ENCODE data around the gene YJEFN3.

The YJEFN3 gene

DNA sequence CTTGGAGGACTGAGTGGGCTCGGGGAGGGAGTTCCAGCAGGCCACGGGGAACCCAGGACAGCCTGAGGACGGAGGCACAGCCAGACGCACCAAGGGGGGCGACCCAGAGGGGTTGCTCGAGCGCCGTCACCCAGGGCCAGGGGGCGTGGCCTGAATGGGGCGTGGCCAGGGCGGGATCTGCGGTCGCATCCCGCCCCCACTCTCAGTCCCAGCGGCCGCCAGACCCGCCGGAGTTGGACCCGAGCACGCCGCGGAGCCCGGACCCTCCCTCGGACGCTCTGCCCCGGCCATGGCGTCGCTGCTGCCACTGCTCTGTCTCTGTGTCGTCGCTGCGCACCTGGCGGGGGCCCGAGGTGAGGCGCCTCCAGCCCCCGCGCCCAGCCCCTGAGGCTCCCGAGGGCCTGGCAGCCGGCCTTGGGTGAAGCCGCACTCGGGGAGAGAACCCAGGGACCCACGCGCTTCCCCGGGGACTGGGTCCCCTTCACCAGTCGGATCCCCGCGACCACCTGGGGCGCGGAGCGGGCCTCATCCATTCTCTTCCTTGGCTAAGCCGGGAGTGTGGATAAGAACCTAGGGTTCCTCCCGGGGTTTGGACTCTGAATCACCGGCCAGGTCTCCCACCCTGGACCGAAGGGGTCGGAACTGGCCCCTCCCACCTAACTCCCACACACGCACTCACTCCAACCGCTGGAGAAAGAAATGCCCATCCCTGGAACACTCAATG, 9.5 kb downstream of the YJEFN3 start, which contains the start of gene CILP2:
Gene CILP2, plus strand, starts transcription at position 205 of the 724 bp plus-strand sequence. Its CDS starts 85 bp downstream, at position 290.
- DNase-seq (ENCODE audit: low read depth in 2 of 2), result no peak

DNA sequence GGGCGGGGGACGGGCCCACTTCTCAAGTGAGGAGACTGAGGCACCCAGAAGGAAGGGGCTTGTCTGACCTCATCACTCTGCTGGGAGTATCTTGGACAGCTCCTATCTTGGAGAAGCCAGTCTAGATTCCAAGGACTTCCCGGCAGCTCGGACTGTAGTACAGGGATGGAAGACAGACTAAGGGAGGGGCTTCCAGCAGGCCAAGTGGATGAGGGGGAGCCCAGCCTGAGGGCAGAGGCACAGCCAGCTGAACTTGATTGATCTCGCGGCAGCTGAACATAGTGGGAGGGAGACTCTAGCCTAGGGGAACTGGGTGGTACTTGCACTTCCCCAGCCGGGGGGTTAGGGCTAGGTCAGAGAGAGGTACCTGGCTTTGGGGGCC, 10.1 kb downstream of the YJEFN3 start:
- DNase-seq (ENCODE audit: low read depth in 2 of 2), result no peak

DNA sequence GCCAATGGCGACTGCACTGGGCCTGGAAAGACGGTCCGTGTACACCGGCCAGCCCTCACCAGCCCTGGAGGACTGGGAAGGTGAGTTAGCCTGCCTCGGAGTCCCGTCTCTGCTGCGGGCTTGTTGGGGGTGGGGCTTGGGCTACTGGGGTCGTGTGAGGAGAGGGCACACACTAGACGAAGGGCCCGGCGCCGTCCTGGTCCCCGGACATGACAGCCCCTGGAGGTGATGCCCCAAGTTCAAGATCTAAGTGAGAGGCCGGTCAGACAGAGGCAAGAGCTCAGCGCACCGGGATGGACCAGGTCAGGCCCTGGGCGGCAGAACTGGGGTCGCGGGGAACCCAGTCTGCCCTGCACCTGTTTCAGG, 11.0 kb downstream of the YJEFN3 start:
- no peak for DNase-seq (ENCODE audit: low read depth in 2 of 2)

DNA sequence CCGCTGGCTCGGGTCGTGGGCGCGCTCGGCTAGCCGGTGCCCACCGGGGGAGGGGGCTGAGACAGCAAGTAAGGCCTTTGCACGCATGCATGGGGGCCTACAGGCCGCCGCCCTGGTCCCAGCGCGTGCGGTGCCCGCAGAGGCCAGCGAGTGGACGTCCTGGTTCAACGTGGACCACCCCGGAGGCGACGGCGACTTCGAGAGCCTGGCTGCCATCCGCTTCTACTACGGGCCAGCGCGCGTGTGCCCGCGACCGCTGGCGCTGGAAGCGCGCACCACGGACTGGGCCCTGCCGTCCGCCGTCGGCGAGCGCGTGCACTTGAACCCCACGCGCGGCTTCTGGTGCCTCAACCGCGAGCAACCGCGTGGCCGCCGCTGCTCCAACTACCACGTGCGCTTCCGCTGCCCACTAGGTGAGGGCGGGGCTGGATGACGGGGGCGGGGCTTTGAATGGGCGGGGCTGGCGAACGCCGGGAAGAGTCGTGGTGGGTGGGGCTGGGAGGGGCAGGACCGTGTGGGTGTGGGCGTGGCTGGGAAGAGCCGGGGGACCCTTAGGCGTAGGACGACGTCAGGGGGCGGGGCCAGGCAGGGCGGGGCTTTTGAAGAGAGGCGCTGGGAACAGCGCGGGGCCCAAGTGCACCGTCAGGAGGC, 11.5 kb downstream of the YJEFN3 start:
- peak; percentile 42 to 45 for DNase-seq (ENCODE audit: low read depth in 2 of 2)

DNA sequence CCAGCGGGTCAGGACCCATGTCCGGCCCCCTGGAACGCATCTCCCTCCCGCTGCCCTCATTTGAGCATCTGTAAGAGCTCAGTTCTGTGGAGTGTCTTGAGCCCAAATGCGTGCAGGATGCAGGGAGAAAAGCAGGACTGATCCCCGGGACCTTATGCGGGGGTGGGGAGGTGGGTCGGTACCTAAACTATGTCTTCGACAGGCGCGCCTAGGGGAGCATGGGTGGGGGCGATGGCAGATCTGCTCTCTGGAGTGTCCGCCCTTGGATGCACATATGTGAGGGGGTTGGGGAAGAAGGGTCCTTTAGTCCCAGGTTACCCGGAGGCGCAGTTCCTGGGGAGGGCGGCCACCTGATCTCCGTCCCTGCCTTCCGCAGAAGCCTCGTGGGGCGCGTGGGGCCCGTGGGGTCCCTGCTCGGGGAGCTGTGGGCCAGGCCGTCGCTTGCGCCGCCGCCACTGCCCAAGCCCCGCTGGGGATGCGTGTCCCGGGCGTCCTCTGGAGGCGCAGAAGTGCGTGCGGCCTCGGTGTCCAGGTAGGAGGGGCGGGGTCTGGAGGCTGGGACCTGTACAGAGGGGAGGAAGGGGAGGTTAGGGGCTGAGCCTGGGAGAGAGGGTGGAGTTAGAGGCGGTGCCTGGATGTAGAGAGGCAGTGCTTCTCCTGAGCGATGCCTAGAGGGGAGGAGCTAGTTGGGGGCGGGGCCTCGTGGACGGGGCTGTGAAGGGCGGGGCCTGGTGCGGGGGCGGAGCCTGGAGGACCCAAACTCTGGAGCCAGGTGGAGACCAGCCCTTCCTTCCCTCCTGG, 12.2 kb downstream of the YJEFN3 start:
- DNase-seq (ENCODE audit: low read depth in 2 of 2), result peak; percentile 24 to 53

DNA sequence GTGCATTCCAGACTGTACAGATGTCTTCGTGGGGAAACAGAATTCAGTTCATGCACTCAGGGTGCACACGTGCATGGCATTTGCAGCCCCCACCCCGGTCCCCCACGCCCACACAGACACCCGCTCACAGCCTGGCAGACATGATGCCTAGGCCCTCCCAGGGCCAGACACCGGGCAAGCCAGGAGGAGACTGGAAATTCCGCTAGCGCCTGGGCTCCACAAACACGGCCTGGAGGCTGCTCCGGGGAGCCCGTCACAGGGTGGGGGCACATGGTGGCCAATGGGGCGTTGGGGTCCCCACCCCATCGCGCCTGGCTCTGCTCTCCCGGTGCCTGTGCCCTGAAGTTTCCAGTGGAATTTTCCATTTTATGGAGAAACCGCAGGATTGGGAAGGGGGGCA, 12.9 kb downstream of the YJEFN3 start:
- peak in 1 of 2 donors; percentile 7 for DNase-seq (ENCODE audit: low read depth in 2 of 2)

DNA sequence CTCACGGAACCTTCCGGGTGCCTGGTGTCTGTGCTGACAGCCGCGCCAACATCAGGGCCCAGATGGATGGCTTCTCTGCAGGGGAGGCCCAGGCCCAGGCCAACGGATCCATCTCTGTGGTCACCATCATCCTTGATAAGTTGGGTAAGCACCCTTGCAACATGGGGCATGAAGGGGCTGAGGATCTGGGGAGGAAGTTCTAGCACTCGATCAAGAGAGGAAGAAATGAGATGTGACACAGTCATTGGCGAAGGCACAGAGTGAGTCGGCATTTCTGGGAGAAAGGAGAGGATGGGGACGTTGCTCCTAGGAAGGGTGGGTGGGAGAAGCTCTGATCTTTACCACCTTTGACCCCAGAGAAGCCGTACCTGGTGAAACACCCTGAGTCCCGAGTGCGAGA, 13.8 kb downstream of the YJEFN3 start:
- no peak for DNase-seq (ENCODE audit: low read depth in 2 of 2)

DNA sequence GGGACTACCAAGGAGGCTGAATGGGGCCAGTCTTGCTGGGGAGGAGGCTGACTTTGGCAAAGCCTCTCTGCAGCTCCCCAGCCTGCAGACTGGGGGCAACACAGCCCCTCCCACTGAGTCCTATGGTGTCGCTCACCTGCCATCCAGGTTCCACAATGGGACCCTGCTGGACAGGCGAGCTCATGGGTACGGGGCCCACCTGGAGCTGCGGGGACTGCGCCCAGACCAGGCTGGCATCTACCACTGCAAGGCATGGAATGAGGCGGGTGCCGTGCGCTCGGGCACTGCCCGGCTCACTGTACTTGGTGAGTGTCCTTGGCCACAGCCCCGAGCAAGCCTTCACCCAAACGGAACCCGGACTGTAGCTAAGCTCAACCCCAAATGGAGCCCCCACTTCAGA, 14.4 kb downstream of the YJEFN3 start:
- DNase-seq (ENCODE audit: low read depth in 2 of 2), result no peak

DNA sequence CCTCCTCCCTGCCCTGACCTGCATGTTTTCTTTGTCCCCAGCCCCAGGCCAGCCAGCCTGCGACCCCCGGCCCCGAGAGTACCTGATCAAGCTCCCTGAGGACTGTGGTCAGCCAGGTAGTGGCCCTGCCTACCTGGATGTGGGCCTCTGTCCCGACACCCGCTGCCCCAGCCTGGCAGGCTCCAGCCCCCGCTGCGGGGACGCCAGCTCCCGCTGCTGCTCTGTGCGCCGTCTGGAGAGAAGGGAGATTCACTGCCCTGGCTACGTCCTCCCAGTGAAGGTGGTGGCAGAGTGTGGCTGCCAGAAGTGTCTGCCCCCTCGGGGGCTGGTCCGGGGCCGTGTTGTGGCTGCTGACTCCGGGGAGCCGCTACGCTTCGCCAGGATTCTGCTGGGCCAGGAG, 14.9 kb downstream of the YJEFN3 start:
- DNase-seq (ENCODE audit: low read depth in 2 of 2), result no peak

DNA sequence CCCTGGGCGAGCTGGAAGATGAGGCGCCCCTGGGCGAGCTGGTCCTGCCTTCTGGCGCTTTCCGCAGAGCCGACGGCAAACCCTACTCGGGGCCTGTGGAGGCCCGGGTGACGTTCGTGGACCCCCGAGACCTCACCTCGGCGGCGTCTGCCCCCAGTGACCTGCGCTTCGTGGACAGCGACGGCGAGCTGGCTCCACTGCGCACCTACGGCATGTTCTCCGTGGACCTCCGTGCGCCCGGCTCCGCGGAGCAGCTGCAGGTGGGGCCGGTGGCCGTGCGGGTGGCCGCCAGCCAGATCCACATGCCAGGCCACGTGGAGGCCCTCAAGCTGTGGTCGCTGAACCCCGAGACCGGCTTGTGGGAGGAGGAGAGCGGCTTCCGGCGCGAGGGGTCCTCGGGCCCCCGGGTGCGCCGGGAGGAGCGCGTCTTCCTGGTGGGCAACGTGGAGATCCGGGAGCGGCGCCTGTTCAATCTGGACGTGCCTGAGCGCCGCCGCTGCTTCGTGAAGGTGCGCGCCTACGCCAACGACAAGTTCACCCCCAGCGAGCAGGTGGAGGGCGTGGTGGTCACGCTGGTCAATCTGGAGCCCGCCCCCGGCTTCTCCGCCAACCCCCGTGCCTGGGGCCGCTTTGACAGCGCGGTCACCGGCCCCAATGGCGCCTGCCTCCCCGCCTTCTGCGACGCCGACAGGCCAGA, 15.7 kb downstream of the YJEFN3 start:
- no peak for DNase-seq (ENCODE audit: low read depth in 2 of 2)

DNA sequence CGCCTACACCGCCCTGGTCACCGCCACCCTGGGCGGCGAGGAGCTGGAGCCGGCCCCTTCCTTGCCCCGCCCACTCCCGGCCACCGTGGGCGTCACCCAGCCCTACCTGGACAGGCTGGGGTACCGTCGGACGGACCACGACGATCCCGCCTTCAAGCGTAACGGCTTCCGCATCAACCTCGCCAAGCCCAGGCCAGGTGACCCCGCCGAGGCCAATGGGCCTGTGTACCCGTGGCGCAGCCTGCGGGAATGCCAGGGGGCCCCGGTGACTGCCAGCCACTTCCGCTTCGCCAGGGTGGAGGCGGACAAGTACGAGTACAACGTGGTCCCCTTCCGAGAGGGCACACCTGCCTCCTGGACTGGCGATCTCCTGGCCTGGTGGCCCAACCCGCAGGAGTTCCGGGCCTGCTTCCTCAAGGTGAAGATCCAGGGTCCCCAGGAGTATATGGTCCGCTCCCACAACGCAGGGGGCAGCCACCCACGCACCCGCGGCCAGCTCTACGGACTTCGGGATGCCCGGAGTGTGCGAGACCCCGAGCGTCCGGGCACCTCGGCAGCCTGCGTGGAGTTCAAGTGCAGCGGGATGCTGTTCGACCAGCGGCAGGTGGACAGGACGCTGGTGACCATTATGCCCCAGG, 16.4 kb downstream of the YJEFN3 start:
- DNase-seq (ENCODE audit: low read depth in 2 of 2), result no peak

DNA sequence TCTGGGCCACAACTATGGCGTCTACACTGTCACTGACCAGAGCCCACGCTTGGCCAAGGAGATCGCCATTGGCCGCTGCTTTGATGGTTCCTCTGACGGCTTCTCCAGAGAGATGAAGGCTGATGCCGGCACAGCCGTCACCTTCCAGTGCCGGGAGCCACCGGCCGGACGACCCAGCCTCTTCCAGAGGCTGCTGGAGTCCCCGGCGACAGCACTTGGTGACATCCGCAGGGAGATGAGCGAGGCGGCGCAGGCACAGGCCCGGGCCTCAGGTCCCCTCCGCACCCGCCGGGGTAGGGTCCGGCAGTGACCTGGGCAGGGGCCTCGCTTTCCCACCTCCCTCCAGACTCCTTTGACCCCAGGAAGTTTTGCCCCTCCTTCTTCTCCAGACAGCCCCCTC, 17.0 kb downstream of the YJEFN3 start:
- no peak for DNase-seq (ENCODE audit: low read depth in 2 of 2)

DNA sequence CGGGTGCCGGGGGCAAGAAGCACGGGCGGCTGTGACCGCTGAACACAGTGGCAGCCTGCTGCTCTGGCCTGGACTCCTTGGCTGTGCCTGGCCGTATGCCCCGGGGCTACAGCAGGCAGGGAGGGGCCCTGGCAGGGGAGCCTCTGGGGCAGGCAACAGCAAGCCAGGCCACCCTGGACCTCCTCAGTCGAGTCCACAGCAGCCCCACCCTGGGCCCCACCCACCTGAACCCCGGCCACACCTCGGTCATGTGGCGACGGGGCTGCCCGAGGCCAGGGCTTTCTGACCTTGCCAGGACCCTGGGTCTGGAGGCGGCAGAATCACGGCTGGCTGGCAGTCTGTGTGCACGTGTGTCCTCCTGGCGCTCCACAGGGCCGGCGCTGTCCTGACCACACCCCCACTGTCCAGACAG, 18.0 kb downstream of the YJEFN3 start:
- no peak for DNase-seq (ENCODE audit: low read depth in 2 of 2)

DNA sequence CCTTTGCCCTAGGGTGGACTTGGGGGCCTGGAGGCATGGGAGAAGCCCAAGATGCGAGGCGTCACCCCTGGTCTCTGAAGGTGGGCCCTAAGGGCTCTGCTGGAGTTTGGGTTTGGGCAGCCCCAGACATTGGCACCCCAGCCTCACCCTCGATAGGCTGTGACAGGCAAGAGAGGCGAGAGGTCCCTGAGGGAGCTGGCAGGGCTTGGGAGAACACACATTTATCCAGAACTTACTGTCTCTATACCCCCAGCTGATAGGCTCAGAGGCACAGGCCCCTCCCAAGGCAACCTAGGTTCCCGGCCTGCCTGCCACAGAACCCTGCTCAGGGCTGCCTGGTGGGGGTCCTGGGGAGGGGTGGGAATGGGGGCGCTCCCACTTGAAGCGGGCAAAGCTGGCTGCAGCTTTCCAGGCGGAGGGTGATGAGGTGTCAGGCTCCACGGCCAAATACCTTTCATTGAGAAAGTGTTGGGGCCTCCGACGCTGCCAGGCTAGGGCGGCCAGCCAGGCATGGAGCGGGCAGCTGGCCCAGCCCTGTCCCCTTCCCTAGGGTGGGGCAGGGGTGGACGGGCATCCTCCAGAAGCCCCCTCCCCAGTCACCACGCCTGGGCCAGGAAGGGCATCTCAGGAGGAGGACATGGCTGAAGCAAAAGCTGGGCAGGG, 19.1 kb downstream of the YJEFN3 start:
- DNase-seq (ENCODE audit: low read depth in 2 of 2), result no peak

DNA sequence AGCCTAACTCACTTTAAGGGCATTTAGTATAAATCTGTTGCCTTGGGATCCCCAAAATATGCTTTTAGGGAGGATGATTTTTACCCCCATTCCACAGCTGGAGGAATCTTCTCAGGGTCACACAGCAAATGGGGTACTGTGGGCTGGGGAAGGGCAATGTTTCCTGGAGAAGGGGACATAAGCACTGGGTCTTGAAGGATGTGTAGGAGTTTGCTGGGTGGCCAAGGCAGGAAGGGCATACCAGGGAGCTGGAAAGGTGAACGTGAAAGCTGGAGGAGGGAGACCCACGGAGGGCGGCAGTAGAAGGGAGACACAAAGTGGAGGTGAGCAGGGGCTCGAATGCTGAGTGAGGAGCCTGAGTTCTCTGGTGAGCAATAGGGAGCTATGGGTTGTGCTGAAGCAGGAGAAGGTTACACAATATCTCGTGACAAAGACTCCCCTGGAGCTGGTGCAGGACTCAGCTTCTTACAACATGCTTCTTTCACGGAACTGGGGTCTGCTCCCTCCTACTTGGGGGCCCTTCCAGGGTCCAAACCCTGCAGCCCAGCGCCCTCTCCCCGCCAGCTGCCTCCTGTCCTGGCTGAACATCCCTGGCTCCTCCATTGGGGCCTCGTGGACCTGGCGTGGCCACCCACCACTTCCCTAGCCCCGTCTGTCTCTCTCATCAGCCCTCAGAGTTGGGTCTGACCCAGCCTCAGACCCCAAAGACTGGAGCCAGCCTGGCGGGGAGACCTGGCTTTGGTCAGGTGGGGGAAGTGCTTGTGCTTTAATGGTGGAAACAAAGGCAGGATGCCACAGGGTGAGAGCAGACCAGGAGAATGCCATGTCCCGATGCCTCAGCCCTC, 20.4 kb downstream of the YJEFN3 start:
- no peak for DNase-seq (ENCODE audit: low read depth in 2 of 2)

DNA sequence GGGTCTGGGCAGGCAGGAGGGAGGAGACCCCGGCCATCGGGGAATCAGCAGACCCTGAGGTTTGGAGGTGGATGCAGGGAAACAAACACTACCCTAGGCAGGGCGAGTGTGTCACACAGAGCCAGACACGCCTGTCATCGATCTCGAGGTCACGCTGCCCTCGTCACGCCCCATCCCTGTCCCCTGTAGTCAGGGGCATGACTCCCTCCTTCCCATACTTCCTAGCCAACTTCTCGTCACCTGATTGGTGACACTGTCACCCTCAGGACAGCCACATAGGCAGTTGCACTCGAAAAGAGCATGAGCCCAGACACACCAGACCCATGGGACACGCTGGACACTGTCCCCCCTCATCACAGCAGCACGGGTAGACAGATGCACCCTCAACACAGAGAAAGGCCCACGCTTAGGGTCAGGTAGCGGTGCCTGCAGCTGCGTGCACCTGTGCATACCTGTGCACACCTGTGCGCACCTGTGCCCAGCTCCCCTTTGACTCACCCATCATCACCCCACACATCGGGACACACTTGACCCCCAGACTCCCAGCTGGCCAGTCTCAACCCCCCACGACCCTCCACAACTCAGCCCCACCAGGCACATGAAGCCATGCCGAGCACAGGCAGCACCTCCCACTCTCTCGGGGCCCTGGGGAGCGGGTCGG, 21.2 kb downstream of the YJEFN3 start:
- DNase-seq (ENCODE audit: low read depth in 2 of 2), result no peak

DNA sequence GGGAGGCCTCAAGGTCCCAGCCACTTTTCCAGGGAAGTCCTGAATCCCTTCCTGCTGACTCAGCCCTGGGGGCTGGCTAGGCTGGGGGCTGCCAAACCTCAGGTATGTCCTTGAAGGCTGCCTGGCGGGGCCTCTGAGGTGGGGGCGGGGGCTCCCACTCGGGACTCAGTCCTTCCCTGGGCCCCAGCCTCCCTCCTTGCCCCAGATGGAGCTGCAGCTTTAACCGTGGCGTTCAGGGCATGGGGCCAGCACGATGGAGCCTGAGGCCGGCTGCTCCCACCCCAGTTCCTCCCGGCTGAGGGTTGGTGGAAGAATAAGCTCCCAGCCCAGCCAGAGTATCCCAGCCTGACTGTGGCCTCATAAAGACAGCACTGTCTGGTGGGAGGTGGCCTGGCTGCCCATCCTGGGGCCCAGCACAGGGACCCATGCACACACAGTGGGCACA, 21.8 kb downstream of the YJEFN3 start:
- no peak for DNase-seq (ENCODE audit: low read depth in 2 of 2)

DNA sequence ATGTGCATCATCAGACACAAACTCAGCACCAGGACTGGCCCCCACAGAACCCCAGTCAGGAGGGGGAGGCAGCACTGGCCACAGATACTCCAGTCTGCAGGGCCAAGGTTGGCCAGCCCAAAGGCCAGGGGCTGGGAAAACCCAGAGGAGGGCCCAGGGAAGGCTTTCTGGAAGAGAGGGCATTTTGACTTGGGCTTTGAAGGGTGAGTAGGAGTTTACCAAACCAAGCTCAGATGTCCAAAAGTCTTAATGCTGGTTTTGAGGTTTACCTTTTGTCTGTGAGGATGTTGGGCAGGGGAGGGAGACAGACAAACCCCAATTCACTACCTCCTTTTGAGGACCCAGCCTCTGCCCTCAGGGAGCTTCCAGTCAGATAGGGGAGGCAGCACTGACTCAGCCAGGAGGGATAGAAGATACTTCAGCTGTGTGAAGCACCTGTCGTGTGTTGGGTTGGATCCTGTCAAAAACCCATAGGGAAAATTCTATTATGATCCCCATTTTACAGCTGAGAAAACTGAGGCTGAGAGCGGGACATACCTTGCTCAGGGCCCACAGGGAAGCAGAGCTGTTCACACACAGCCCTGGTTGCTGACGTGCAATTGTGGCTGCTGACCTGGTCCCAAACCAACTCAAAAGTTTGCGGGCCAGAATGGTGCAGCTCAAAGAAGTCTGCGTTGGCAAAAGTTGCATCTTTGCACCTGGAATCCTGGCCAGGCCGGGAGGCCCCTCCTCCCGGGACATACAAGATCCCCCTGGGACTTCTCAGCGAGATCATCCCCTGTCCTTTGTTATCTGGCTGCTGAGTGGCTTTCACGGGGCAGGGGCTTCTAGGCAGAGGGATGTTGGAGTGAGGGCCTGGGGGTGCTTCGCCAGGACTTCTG, 22.5 kb downstream of the YJEFN3 start:
- DNase-seq (ENCODE audit: low read depth in 2 of 2), result no peak

DNA sequence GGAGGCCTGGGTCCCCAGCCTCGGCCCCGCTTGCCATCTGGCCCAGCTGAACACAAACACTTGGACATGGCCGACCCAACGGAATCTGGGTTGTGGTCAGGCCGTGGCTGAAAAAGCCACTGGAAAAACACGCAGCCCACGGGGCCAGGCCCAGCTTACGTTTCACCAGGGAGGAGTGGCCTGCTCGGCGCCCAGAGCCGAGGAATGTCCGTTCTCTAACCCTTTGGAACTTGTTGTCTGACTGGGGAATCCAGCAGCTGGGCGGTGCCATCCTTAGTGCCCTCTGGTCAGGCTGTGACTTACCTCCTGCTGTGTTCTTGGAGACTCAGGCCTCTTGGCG, 23.1 kb downstream of the YJEFN3 start:
- DNase-seq (ENCODE audit: low read depth in 2 of 2), result no peak

All from stimulated activated CD8-positive, alpha-beta memory T cell treated with anti-CD3 and anti-CD28 coated beads, Interleukin-15, amount 100 ng/mL, for 4 hours (primary cell).